HepG2 (cell line): ENCODE data around the gene USP7. TPM values are rescaled to one million over a fixed set of nuclear protein-coding genes. Genes with fewer than 3 reads are reported as not detected.

Experiments used
- ATRX ChIP-seq: sonication (generic); formaldehyde crosslinking; IDR thresholded peaks from 2 replicates; pipeline ENCODE4 v1.4.0; 2020; ENCODE audit warnings: missing genetic modification reagents, borderline replicate concordance
- HDAC6 ChIP-seq: fragments of 200-600 bp; sonication (generic); IDR thresholded peaks from 2 replicates; pipeline ENCODE4 v1.7.0; 2017; ENCODE audit warnings: mild to moderate bottlenecking, antibody characterized with exemption, low read length, low read depth
- HNF4G ChIP-seq, 2 experiments: sonication (generic) in 1 of 2; formaldehyde crosslinking in 1 of 2; IDR thresholded peaks; 2 replicates each; pipeline versions ENCODE4 v1.4.0 to v1.6.1; 2011 to 2020; ENCODE audit warnings: borderline replicate concordance in 2 of 2, low read depth in 2 of 2, mild to moderate bottlenecking in 2 of 2, low read length in 1 of 2, missing genetic modification reagents in 1 of 2, moderate library complexity in 1 of 2
- REXO4 ChIP-seq: sonication (generic); formaldehyde crosslinking; IDR thresholded peaks from 2 replicates; pipeline ENCODE4 v1.8.0; 2022; ENCODE audit warnings: missing genetic modification reagents, mild to moderate bottlenecking, borderline replicate concordance
- SMAD9 ChIP-seq: sonication (generic); formaldehyde crosslinking; IDR thresholded peaks from 2 replicates; pipeline ENCODE4 v1.5.1; 2020; ENCODE audit warnings: mild to moderate bottlenecking, missing genetic modification reagents
- TRIM24 ChIP-seq: sonication (generic); formaldehyde crosslinking; IDR thresholded peaks from 2 replicates; pipeline ENCODE4 v1.8.0; 2022; ENCODE audit warnings: mild to moderate bottlenecking, missing genetic modification reagents
- U2AF2 ChIP-seq: fragments of 200-400 bp; formaldehyde crosslinking; IDR thresholded peaks from 2 replicates; pipeline ENCODE4 v1.6.1; 2017; ENCODE audit warnings: low read depth, mild to moderate bottlenecking, low read length
- ZNF10 ChIP-seq: sonication (generic); formaldehyde crosslinking; IDR thresholded peaks from 2 replicates; pipeline ENCODE4 v1.4.0; 2020; ENCODE audit warnings: mild to moderate bottlenecking, low read depth, missing genetic modification reagents, borderline replicate concordance
- ZNF20 ChIP-seq: sonication (generic); formaldehyde crosslinking; IDR thresholded peaks from 2 replicates; pipeline ENCODE4 v1.4.0; 2020; ENCODE audit warnings: mild to moderate bottlenecking, moderate library complexity, missing genetic modification reagents
- ZNF703 ChIP-seq: sonication (generic); formaldehyde crosslinking; IDR thresholded peaks from 2 replicates; pipeline ENCODE4 v1.5.1; 2020; ENCODE audit warnings: missing genetic modification reagents, mild to moderate bottlenecking, moderate library complexity, borderline replicate concordance
- ZSCAN21 ChIP-seq: sonication (generic); formaldehyde crosslinking; IDR thresholded peaks from 2 replicates; pipeline ENCODE4 v1.8.0; 2022; ENCODE audit warnings: mild to moderate bottlenecking, missing genetic modification reagents, moderate library complexity, borderline replicate concordance
- polyA plus RNA-seq, 8 experiments: library from polyadenylated mRNA; depleted of rRNA in 3 of 8; stranded (reverse) in 7 of 8; unstranded in 1 of 8; fragments of >200 nt; fragmentation: Illumina TruSeq in 4 of 8; extraction: Trizol in 4 of 8; gene quantifications; 2 replicates each; pipeline versions ENCODE4 v1.2.1 to v1.2.3, GENCODE V29; 2011 to 2016; ENCODE audit warnings: low read depth in 4 of 8, missing spikeins in 1 of 8, mixed read lengths in 1 of 8; ENCODE audit not compliant: insufficient read depth in 1 of 8
- total RNA-seq, 5 experiments: library from RNA; depleted of rRNA; stranded (reverse); fragments of >200 nt; fragmentation: Illumina TruSeq; extraction: Trizol; gene quantifications; 2 replicates each; pipeline ENCODE4 v1.2.3, GENCODE V29; 2016; ENCODE audit warnings: low read depth in 1 of 5
- TF ChIP-seq, protein P1 (sequence below): sonication (generic); formaldehyde crosslinking; IDR thresholded peaks from 2 replicates; pipeline ENCODE4 v1.9.0; 2021; ENCODE audit warnings: missing genetic modification reagents, mild to moderate bottlenecking, borderline replicate concordance
- TF ChIP-seq, protein P2 (sequence below): sonication (generic); formaldehyde crosslinking; IDR thresholded peaks from 2 replicates; pipeline ENCODE4 v1.4.0; 2020; ENCODE audit warnings: missing genetic modification reagents
- TF ChIP-seq, protein P3 (sequence below): sonication (generic); formaldehyde crosslinking; IDR thresholded peaks from 2 replicates; pipeline ENCODE4 v1.4.0; 2020; ENCODE audit warnings: missing genetic modification reagents, mild to moderate bottlenecking, borderline replicate concordance
- TF ChIP-seq, protein P4 (sequence below): sonication (generic); formaldehyde crosslinking; IDR thresholded peaks from 2 replicates; pipeline ENCODE4 v1.5.0; 2020; ENCODE audit warnings: missing genetic modification reagents, mild to moderate bottlenecking, borderline replicate concordance

The USP7 gene
- total and polyA plus RNA-seq, 2 of the 13 experiments (the other 11 are each of a cell fraction or from before 2014, with no cell fraction given), result 52.5 to 173 TPM

DNA sequence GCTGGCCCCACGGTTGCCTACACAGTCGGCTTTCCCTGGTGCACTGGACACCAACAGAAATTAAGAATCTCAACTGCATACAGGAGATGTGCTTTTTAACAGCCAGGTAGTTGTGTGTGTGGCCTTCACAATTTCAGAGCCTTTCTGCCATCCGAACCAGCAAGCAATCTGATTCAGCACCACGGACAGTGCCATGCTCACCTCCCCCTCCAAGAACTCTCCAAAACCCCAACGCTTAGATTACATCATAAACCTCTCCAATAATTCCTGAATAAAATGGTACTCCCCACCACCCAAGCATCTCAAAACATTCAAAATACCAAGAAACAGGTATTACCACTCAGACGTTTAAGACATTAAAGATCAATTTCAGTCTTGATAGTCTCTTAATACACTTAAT lies 31.8 kb downstream of the USP7 start (continued):
- TF ChIP-seq, protein P1, sequence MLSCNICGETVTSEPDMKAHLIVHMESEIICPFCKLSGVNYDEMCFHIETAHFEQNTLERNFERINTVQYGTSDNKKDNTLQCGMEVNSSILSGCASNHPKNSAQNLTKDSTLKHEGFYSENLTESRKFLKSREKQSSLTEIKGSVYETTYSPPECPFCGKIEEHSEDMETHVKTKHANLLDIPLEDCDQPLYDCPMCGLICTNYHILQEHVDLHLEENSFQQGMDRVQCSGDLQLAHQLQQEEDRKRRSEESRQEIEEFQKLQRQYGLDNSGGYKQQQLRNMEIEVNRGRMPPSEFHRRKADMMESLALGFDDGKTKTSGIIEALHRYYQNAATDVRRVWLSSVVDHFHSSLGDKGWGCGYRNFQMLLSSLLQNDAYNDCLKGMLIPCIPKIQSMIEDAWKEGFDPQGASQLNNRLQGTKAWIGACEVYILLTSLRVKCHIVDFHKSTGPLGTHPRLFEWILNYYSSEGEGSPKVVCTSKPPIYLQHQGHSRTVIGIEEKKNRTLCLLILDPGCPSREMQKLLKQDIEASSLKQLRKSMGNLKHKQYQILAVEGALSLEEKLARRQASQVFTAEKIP (CRISPR knock-in tag), result no peak
- TF ChIP-seq ZNF20 (no peak), ZNF10 (CRISPR knock-in tag) (no peak), TRIM24 (no peak), ZSCAN21 (CRISPR knock-in tag) (no peak), ATRX (CRISPR knock-in tag) (no peak), REXO4 (CRISPR knock-in tag) (no peak), SMAD9 (no peak), U2AF2 (no peak), ZNF703 (CRISPR knock-in tag) (no peak), HDAC6 (no peak), HNF4G (IDR thresholded peaks at IDR 0.05; ENCODE audit: borderline replicate concordance, low read depth, low read length) (no peak), HNF4G (CRISPR knock-in tag; IDR thresholded peaks at IDR 0.05; ENCODE audit: borderline replicate concordance, low read depth) (no peak)
- TF ChIP-seq, protein P2, sequence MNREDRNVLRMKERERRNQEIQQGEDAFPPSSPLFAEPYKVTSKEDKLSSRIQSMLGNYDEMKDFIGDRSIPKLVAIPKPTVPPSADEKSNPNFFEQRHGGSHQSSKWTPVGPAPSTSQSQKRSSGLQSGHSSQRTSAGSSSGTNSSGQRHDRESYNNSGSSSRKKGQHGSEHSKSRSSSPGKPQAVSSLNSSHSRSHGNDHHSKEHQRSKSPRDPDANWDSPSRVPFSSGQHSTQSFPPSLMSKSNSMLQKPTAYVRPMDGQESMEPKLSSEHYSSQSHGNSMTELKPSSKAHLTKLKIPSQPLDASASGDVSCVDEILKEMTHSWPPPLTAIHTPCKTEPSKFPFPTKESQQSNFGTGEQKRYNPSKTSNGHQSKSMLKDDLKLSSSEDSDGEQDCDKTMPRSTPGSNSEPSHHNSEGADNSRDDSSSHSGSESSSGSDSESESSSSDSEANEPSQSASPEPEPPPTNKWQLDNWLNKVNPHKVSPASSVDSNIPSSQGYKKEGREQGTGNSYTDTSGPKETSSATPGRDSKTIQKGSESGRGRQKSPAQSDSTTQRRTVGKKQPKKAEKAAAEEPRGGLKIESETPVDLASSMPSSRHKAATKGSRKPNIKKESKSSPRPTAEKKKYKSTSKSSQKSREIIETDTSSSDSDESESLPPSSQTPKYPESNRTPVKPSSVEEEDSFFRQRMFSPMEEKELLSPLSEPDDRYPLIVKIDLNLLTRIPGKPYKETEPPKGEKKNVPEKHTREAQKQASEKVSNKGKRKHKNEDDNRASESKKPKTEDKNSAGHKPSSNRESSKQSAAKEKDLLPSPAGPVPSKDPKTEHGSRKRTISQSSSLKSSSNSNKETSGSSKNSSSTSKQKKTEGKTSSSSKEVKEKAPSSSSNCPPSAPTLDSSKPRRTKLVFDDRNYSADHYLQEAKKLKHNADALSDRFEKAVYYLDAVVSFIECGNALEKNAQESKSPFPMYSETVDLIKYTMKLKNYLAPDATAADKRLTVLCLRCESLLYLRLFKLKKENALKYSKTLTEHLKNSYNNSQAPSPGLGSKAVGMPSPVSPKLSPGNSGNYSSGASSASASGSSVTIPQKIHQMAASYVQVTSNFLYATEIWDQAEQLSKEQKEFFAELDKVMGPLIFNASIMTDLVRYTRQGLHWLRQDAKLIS, result no peak
- TF ChIP-seq, protein P3, sequence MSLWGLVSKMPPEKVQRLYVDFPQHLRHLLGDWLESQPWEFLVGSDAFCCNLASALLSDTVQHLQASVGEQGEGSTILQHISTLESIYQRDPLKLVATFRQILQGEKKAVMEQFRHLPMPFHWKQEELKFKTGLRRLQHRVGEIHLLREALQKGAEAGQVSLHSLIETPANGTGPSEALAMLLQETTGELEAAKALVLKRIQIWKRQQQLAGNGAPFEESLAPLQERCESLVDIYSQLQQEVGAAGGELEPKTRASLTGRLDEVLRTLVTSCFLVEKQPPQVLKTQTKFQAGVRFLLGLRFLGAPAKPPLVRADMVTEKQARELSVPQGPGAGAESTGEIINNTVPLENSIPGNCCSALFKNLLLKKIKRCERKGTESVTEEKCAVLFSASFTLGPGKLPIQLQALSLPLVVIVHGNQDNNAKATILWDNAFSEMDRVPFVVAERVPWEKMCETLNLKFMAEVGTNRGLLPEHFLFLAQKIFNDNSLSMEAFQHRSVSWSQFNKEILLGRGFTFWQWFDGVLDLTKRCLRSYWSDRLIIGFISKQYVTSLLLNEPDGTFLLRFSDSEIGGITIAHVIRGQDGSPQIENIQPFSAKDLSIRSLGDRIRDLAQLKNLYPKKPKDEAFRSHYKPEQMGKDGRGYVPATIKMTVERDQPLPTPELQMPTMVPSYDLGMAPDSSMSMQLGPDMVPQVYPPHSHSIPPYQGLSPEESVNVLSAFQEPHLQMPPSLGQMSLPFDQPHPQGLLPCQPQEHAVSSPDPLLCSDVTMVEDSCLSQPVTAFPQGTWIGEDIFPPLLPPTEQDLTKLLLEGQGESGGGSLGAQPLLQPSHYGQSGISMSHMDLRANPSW, result no peak
- TF ChIP-seq, protein P4, sequence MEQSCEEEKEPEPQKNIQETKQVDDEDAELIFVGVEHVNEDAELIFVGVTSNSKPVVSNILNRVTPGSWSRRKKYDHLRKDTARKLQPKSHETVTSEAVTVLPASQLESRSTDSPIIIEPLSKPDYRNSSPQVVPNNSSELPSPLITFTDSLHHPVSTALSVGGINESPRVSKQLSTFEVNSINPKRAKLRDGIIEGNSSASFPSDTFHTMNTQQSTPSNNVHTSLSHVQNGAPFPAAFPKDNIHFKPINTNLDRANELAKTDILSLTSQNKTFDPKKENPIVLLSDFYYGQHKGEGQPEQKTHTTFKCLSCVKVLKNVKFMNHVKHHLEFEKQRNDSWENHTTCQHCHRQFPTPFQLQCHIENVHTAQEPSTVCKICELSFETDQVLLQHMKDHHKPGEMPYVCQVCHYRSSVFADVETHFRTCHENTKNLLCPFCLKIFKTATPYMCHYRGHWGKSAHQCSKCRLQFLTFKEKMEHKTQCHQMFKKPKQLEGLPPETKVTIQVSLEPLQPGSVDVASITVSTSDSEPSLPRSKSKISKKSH, result no peak
